H1 (cell line): ENCODE results near the gene GNAQ. TPM values are rescaled to one million over a fixed set of nuclear protein-coding genes. Genes with fewer than 3 reads are reported as not detected.

Experiments
- CTCF ChIA-PET: fragments of 300-600 bp; sonication (Branson Sonifier 250); formaldehyde crosslinking; loops from one replicate; lab custom pipeline; 2021; ENCODE audit not compliant: partially characterized antibody; lab: Charles Lee
- POLR2A ChIA-PET: fragments of 300-600 bp; sonication (Branson Sonifier 250); formaldehyde crosslinking; loops from one replicate; lab custom pipeline; 2021; ENCODE audit warnings: inconsistent platforms; ENCODE audit not compliant: partially characterized antibody; lab: Charles Lee
- DNase-seq, 2 experiments: peaks; one replicate each; pipeline versions ENCODE4 v3.0.0 to v3.0.0-alpha.2; 2010 to 2022; ENCODE audit warnings: low spot score in 2 of 2, low read depth in 1 of 2, mixed read lengths in 1 of 2
- FAIRE-seq: peaks from 2 replicates; lab custom pipeline; 2011; peaks lifted over from hg19 to GRCh38; lab: Jason Lieb, UNC
- H2AFZ ChIP-seq: 2 replicates; pipeline ENCODE4 v1.8.1; 2012; ENCODE audit warnings: low read length, inconsistent platforms
- H2AK5ac ChIP-seq: 2 replicates; pipeline ENCODE4 v1.6.1; 2013; ENCODE audit warnings: low read depth, low read length
- H2BK120ac ChIP-seq: replicated peaks from 2 replicates; pipeline ENCODE3; 2013; ENCODE audit warnings: low read depth, low read length, inconsistent platforms
- H2BK12ac ChIP-seq: 2 replicates; pipeline ENCODE4 v1.6.1; 2013; ENCODE audit warnings: low read depth, low read length
- H2BK15ac ChIP-seq: 2 replicates; pipeline ENCODE4 v1.6.1; 2013; ENCODE audit warnings: low read length
- H2BK20ac ChIP-seq: 2 replicates; pipeline ENCODE4 v1.6.1; 2013; ENCODE audit warnings: low read length
- H2BK5ac ChIP-seq: 2 replicates; pipeline ENCODE4 v1.6.1; 2013; ENCODE audit warnings: low read depth, low read length
- H3K14ac ChIP-seq: 2 replicates; pipeline ENCODE4 v1.6.1; 2013; ENCODE audit warnings: inconsistent platforms; ENCODE audit not compliant: insufficient read length
- H3K18ac ChIP-seq: 2 replicates; pipeline ENCODE4 v1.6.1; 2013; ENCODE audit warnings: low read length; ENCODE audit errors: extremely low read depth
- H3K23ac ChIP-seq: 2 replicates; pipeline ENCODE4 v1.6.1; 2013; ENCODE audit warnings: inconsistent platforms; ENCODE audit not compliant: insufficient read length
- H3K23me2 ChIP-seq: 2 replicates; pipeline ENCODE4 v1.6.1; 2013; ENCODE audit warnings: low read depth, low read length
- H3K27ac ChIP-seq: 2 replicates; pipeline ENCODE4 v1.6.1; 2011; ENCODE audit warnings: low read depth, low read length, inconsistent platforms
- H3K27me3 ChIP-seq, 4 experiments: replicated peaks in 1 of 4; 1 replicate in 1 of 4; 2 replicates in 3 of 4; pipeline versions ENCODE4 v1.6.1 to v1.8.1; 2011 to 2013; ENCODE audit warnings: low read length in 3 of 4, mild to moderate bottlenecking in 3 of 4, inconsistent platforms in 2 of 4, mixed read lengths in 2 of 4, moderate library complexity in 1 of 4; ENCODE audit not compliant: control insufficient read depth in 3 of 4, insufficient read depth in 3 of 4; ENCODE audit errors: extremely low read depth in 1 of 4
- H3K36me3 ChIP-seq, 4 experiments: 2 replicates each; pipeline versions ENCODE4 v1.6.1 to v1.8.1; 2011 to 2013; ENCODE audit warnings: mild to moderate bottlenecking in 4 of 4, low read length in 3 of 4, moderate library complexity in 2 of 4, control low read depth in 1 of 4, inconsistent platforms in 1 of 4; ENCODE audit not compliant: insufficient read depth in 4 of 4, control insufficient read depth in 2 of 4
- H3K4ac ChIP-seq: replicated peaks from 2 replicates; pipeline ENCODE3; 2013; ENCODE audit warnings: low read length, low read depth, mixed read lengths, inconsistent platforms; ENCODE audit not compliant: insufficient read length
- H3K4me1 ChIP-seq, 4 experiments: replicated peaks in 1 of 4; 1 replicate in 1 of 4; 2 replicates in 3 of 4; pipeline versions ENCODE4 v1.6.1 to v1.8.1; 2011 to 2013; ENCODE audit warnings: low read length in 3 of 4, inconsistent platforms in 2 of 4, mixed read lengths in 1 of 4; ENCODE audit not compliant: insufficient read depth in 4 of 4, control insufficient read depth in 3 of 4
- H3K4me2 ChIP-seq, 2 experiments: 2 replicates each; pipeline versions ENCODE4 v1.6.1 to v1.8.1; 2011 to 2013; ENCODE audit warnings: low read depth in 2 of 2, low read length in 2 of 2, control low read depth in 1 of 2, inconsistent platforms in 1 of 2, mild to moderate bottlenecking in 1 of 2; ENCODE audit not compliant: insufficient read depth in 1 of 2
- H3K4me3 ChIP-seq, 4 experiments: fragments of 200-600, 300-600 bp in 1 of 4; sonication (generic), shearing (Covaris generic), sonication (Bioruptor Twin) in 1 of 4; 2 replicates each; pipeline versions ENCODE4 v1.5.1 to v1.8.1; 2011 to 2016; ENCODE audit warnings: low read length in 4 of 4, low read depth in 3 of 4, control low read depth in 2 of 4, inconsistent platforms in 2 of 4, mild to moderate bottlenecking in 2 of 4, mixed read lengths in 1 of 4, moderate library complexity in 1 of 4; ENCODE audit not compliant: insufficient read depth in 2 of 4; ENCODE audit errors: extremely low read depth in 1 of 4
- H3K56ac ChIP-seq: replicated peaks from 2 replicates; pipeline ENCODE3; 2013; ENCODE audit warnings: low read depth, mild to moderate bottlenecking, mixed read lengths, low read length, inconsistent platforms; ENCODE audit not compliant: insufficient read length
- H3K79me1 ChIP-seq: 2 replicates; pipeline ENCODE4 v1.6.1; 2013; ENCODE audit warnings: low read depth, low read length, control low read depth
- H3K79me2 ChIP-seq, 2 experiments: 2 replicates each; pipeline versions ENCODE4 v1.6.1 to v1.8.1; 2012 to 2013; ENCODE audit warnings: low read length in 2 of 2, mild to moderate bottlenecking in 2 of 2, inconsistent platforms in 1 of 2; ENCODE audit not compliant: insufficient read depth in 2 of 2, control insufficient read depth in 1 of 2
- H3K9ac ChIP-seq, 4 experiments: replicated peaks in 1 of 4; 1 replicate in 1 of 4; 2 replicates in 3 of 4; pipeline versions ENCODE4 v1.6.1 to v1.8.1; 2011 to 2013; ENCODE audit warnings: low read depth in 3 of 4, low read length in 3 of 4, control low read depth in 2 of 4, mild to moderate bottlenecking in 2 of 4, moderate library complexity in 2 of 4, inconsistent platforms in 1 of 4; ENCODE audit errors: extremely low read depth in 1 of 4
- H3K9me3 ChIP-seq, 2 experiments: 2 replicates each; pipeline versions ENCODE4 v1.6.1 to v1.8.1; 2012 to 2013; ENCODE audit warnings: mild to moderate bottlenecking in 2 of 2, moderate library complexity in 2 of 2, control low read depth in 1 of 2, inconsistent platforms in 1 of 2, low read depth in 1 of 2, low read length in 1 of 2, mixed read lengths in 1 of 2; ENCODE audit not compliant: insufficient read depth in 2 of 2
- H4K20me1 ChIP-seq, 2 experiments: replicated peaks in 1 of 2; 2 replicates each; pipeline versions ENCODE3 to v1.8.1; 2011 to 2013; ENCODE audit warnings: inconsistent platforms in 2 of 2, low read length in 2 of 2, mild to moderate bottlenecking in 1 of 2; ENCODE audit not compliant: insufficient read depth in 2 of 2, control insufficient read depth in 1 of 2
- H4K5ac ChIP-seq: 2 replicates; pipeline ENCODE4 v1.6.1; 2013; ENCODE audit warnings: low read length, low read depth, mixed read lengths, inconsistent platforms; ENCODE audit not compliant: insufficient read length
- H4K8ac ChIP-seq: 2 replicates; pipeline ENCODE4 v1.8.0; 2013; ENCODE audit warnings: mild to moderate bottlenecking, moderate library complexity, low read length, inconsistent platforms; ENCODE audit not compliant: insufficient read depth; ENCODE audit errors: extremely low read depth
- H4K91ac ChIP-seq: replicated peaks from 2 replicates; pipeline ENCODE3; 2013; ENCODE audit warnings: low read length, mixed read lengths, inconsistent platforms; ENCODE audit not compliant: insufficient read length
- BRCA1 ChIP-seq: IDR thresholded peaks from 2 replicates; pipeline ENCODE4 v1.6.1; 2012; ENCODE audit warnings: low read depth, low read length, improper control_type of control experiment
- EP300 ChIP-seq, 2 experiments: IDR thresholded peaks; 1 replicate in 1 of 2; 2 replicates in 1 of 2; pipeline ENCODE4 v1.6.1; 2011 to 2012; ENCODE audit warnings: low read depth in 2 of 2, low read length in 2 of 2, mild to moderate bottlenecking in 2 of 2, borderline replicate concordance in 1 of 2, inconsistent platforms in 1 of 2, moderate library complexity in 1 of 2
- KDM5A ChIP-seq: fragments of 200-600 bp; IDR thresholded peaks from 2 replicates; pipeline ENCODE4 v1.7.1; 2012; ENCODE audit warnings: mild to moderate bottlenecking, low read length, inconsistent platforms, mixed read lengths
- NRF1 ChIP-seq: IDR thresholded peaks from 2 replicates; pipeline ENCODE4 v1.6.1; 2011; ENCODE audit warnings: mild to moderate bottlenecking, low read depth, low read length, improper control_type of control experiment
- PHF8 ChIP-seq: fragments of 200-600 bp; sonication (generic); conservative IDR thresholded peaks from 2 replicates; pipeline ENCODE4 v1.7.1; 2012; ENCODE audit warnings: low read depth, mild to moderate bottlenecking, inconsistent platforms, low read length, moderate library complexity
- RFX5 ChIP-seq: IDR thresholded peaks from 2 replicates; pipeline ENCODE4 v1.6.1; 2011; ENCODE audit warnings: low read depth, low read length, improper control_type of control experiment, borderline replicate concordance
- RXRA ChIP-seq: IDR thresholded peaks from 2 replicates; pipeline ENCODE4 v1.6.1; 2011; ENCODE audit warnings: low read depth, mild to moderate bottlenecking, low read length, moderate library complexity; ENCODE audit not compliant: insufficient read depth
- TAF1 ChIP-seq: IDR thresholded peaks from 2 replicates; pipeline ENCODE4 v1.6.1; 2011; ENCODE audit warnings: mild to moderate bottlenecking, low read depth, low read length
- TCF12 ChIP-seq: IDR thresholded peaks from 2 replicates; pipeline ENCODE4 v1.6.1; 2011; ENCODE audit warnings: low read depth, mild to moderate bottlenecking, low read length
- YY1 ChIP-seq: IDR thresholded peaks from 2 replicates; pipeline ENCODE4 v1.6.1; 2011; ENCODE audit warnings: low read depth, mild to moderate bottlenecking, low read length
- WGBS, 2 experiments: shearing (Covaris generic) in 1 of 2; methylation state at CpG; one replicate each; pipeline versions ENCODE4 v1.1.6 to v1.1.7; 2013 to 2015; ENCODE audit warnings: low lambda C conversion rate in 2 of 2, mixed read lengths in 2 of 2, inconsistent platforms in 1 of 2, low coverage in 1 of 2, missing lambda C conversion rate in 1 of 2; ENCODE audit not compliant: insufficient replicate concordance in 2 of 2, insufficient coverage in 1 of 2, insufficient read length in 1 of 2; ENCODE audit errors: extremely low coverage in 1 of 2, missing lambda C conversion rate in 1 of 2; 5-methylcytosine and 5-hydroxymethylcytosine counted together
- polyA plus RNA-seq, 7 experiments: library from polyadenylated mRNA; depleted of rRNA in 3 of 7; stranded (reverse) in 5 of 7; unstranded in 2 of 7; fragments of >200 nt in 5 of 7; fragments of 200-250 nt in 2 of 7; gene quantifications; 1 replicate in 5 of 7; 2 replicates in 1 of 7; 4 replicates in 1 of 7; pipeline versions ENCODE4 v1.2.1 to v1.2.3, GENCODE V29; 2011 to 2013; ENCODE audit warnings: missing spikeins in 2 of 7, mixed read lengths in 2 of 7
- total RNA-seq: library from RNA; stranded (reverse); fragmentation: NEBNext Ultra II Directional; extraction: Animal tissue kit (Norgen Biotek cat#: 25700); gene quantifications from 2 replicates; pipeline ENCODE4 v1.2.1, GENCODE V29; 2021
- TF ChIP-seq, protein P1 (sequence below), 3 experiments: IDR thresholded peaks; 1 replicate in 2 of 3; 2 replicates in 1 of 3; pipeline versions ENCODE4 v1.5.1 to v1.6.1; 2011; ENCODE audit warnings: low read length in 3 of 3, mild to moderate bottlenecking in 3 of 3, inconsistent platforms in 2 of 3, low read depth in 1 of 3, moderate library complexity in 1 of 3; ENCODE audit not compliant: insufficient read depth in 1 of 3; ENCODE audit errors: control extremely low read depth in 1 of 3

Gene GNAQ
- total and polyA plus RNA-seq, 2 of the 8 experiments (the other 6 are each of a cell fraction or from before 2014, with no cell fraction given), result 22.8 to 63.8 TPM

GRCh38 chr9:77735494-77735893 lies 296.1 kb downstream of the GNAQ start:
- Histone ChIP-seq H2BK15ac (no peak overlapping the region), H3K23ac (no peak overlapping the region), H4K20me1 (no peaks in the 10 kb centered on the region), H3K4ac (no peak overlapping the region), H3K4me3 (no peak overlapping the region), H3K23me2 (no peaks in the 10 kb centered on the region), H2BK5ac (no peak overlapping the region), H2BK120ac (no peak overlapping the region), H3K56ac (no peak overlapping the region), H3K36me3 (no peaks in the 10 kb centered on the region), H3K18ac (0 out of 2 replicates have a peak overlapping the region, but pooled peaks have one; percentile 16), H3K9ac (no peak overlapping the region; a peak in 1 of 7 replicates), H3K79me1 (no peaks in the 10 kb centered on the region), H3K27me3 (no peaks in the 10 kb centered on the region; a peak in 1 of 7 replicates), H3K4me1 (peaks cover 1 to 12% (median 9%) of the 10 kb centered on the region in 4 experiments; a peak in 4 of 7 replicates), H4K8ac (no peak overlapping the region), H3K4me2 (peak overlapping the region; percentile 36 to 48; a peak in 3 of 4 replicates), H3K9me3 (no peaks in the 10 kb centered on the region), H2BK20ac (no peak overlapping the region), H2AFZ (no peak overlapping the region), H3K14ac (no peak overlapping the region), H4K91ac (no peak overlapping the region), H4K5ac (no peak overlapping the region), H2AK5ac (peak overlapping the region; percentile 83; the same call in 1 of the 2 replicates), H3K27ac (no peak overlapping the region), H3K79me2 (no peaks in the 10 kb centered on the region), H2BK12ac (no peak overlapping the region)
- WGBS, 2 experiments, result 56% methylated on average over 5 of the region's 5 CpGs; no CpG with 5 or more reads in 1 of the 2 experiments
- FAIRE-seq (no peak), DNase-seq (no peak)
- POLR2A ChIA-PET, result interaction anchor here (0.9 kb wide), 1 partner anchor 149 kb away, joined by 3 read pairs; no protein-coding TSS in a partner anchor
- CTCF ChIA-PET, result interaction anchor here (1.0 to 1.1 kb wide), 3 partner anchors 16 to 279 kb away, joined by 3 read pairs; no protein-coding TSS in a partner anchor
- no peak for TF ChIP-seq RXRA
- no peak for TF ChIP-seq YY1
- no peak for TF ChIP-seq PHF8
- TF ChIP-seq EP300 (IDR thresholded peaks at IDR 0.05; ENCODE audit: borderline replicate concordance in 1 of 2, low read depth in 2 of 2, low read length in 2 of 2), result no peak
- no peak for TF ChIP-seq NRF1
- TF ChIP-seq TAF1, result no peak
- TF ChIP-seq KDM5A, result no peak
- TF ChIP-seq RFX5, result no peak
- TF ChIP-seq BRCA1, result no peak
- TF ChIP-seq, protein P1, sequence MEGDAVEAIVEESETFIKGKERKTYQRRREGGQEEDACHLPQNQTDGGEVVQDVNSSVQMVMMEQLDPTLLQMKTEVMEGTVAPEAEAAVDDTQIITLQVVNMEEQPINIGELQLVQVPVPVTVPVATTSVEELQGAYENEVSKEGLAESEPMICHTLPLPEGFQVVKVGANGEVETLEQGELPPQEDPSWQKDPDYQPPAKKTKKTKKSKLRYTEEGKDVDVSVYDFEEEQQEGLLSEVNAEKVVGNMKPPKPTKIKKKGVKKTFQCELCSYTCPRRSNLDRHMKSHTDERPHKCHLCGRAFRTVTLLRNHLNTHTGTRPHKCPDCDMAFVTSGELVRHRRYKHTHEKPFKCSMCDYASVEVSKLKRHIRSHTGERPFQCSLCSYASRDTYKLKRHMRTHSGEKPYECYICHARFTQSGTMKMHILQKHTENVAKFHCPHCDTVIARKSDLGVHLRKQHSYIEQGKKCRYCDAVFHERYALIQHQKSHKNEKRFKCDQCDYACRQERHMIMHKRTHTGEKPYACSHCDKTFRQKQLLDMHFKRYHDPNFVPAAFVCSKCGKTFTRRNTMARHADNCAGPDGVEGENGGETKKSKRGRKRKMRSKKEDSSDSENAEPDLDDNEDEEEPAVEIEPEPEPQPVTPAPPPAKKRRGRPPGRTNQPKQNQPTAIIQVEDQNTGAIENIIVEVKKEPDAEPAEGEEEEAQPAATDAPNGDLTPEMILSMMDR (IDR thresholded peaks at IDR 0.05; ENCODE audit: control extremely low read depth in 1 of 3, insufficient read depth in 1 of 3, low read depth in 1 of 3, low read length in 3 of 3), result no peak
- TF ChIP-seq TCF12, result no peak
